SK-N-SH (cell line): Measurements from ENCODE around the gene GLG1.

ENCODE experiments used
- EP300 ChIP-seq, 2 experiments: IDR thresholded peaks; 2 replicates each; pipeline versions ENCODE4 v1.4.0 to v1.6.1; 2012; ENCODE audit warnings: borderline replicate concordance in 1 of 2, low read depth in 1 of 2, low read length in 1 of 2
- MAX ChIP-seq: IDR thresholded peaks from 2 replicates; pipeline ENCODE4 v1.4.0; 2012; ENCODE audit warnings: low read depth
- POLR2AphosphoS5 ChIP-seq: IDR thresholded peaks from 2 replicates; pipeline ENCODE4 v1.6.1; 2012; ENCODE audit warnings: low read depth, low read length
- TAF1 ChIP-seq: IDR thresholded peaks from 2 replicates; pipeline ENCODE4 v1.6.1; 2012; ENCODE audit warnings: low read depth, mild to moderate bottlenecking, low read length, moderate library complexity, borderline replicate concordance

- TF ChIP-seq EP300 (IDR thresholded peaks at IDR 0.05; ENCODE audit: borderline replicate concordance in 1 of 2, low read depth in 1 of 2, low read length in 1 of 2) (no peak), TAF1 (no peak), MAX (no peak), POLR2AphosphoS5 (no peak)
Observed at GRCh38 chr16:74582970-74583369, 23.9 kb downstream of the GLG1 start.
